GM21737 (cell line): ENCODE data around the gene KDM1A.

Experiments
- ATAC-seq: cut with Tn5 transposase; IDR thresholded peaks from one replicate; pipeline ENCODE4 v1.9.1; 2021; ENCODE audit warnings: mild to moderate bottlenecking, moderate library complexity; ENCODE audit not compliant: unreplicated experiment

Gene KDM1A

GRCh38 chr1:23129846-23130245 is 110.6 kb downstream of the KDM1A start:
- ATAC-seq = no peak

GRCh38 chr1:23132033-23132432 is 112.8 kb downstream of the KDM1A start:
- ATAC-seq = no peak
